T-cell (primary cell): ENCODE data around the gene ADAMTS9. TPM values are rescaled to one million over a fixed set of nuclear protein-coding genes. Genes with fewer than 3 reads are reported as not detected.
A peak's percentile ranks its signal among the peaks of the same experiment; 100 is the strongest.

Experiments
- ATAC-seq, 4 experiments: fragments of 200-7000 bp in 3 of 4; fragments of 150-1000 bp in 1 of 4; cut with Tn5 transposase; replicated peaks in 1 of 4; 1 replicate in 3 of 4; 2 replicates in 1 of 4; pipeline ENCODE4 v1.10.0; 2021; ENCODE audit warnings: moderate library complexity in 3 of 4, mild to moderate bottlenecking in 2 of 4, moderate number of reproducible peaks in 1 of 4
- CTCF ChIA-PET, 2 donors: fragments of 300-600 bp; sonication (Branson Sonifier 250); formaldehyde crosslinking; loops; one replicate each; lab custom pipeline; 2022; ENCODE audit warnings: antibody characterized with exemption in 2 of 2; lab: Charles Lee
- POLR2A ChIA-PET, 2 donors: fragments of 300-600 bp; sonication (Branson Sonifier 250); formaldehyde crosslinking; loops; one replicate each; lab custom pipeline; 2022; ENCODE audit warnings: antibody characterized with exemption in 2 of 2; lab: Charles Lee
- DNase-seq, 35 experiments: peaks; one replicate each; pipeline versions ENCODE4 v3.0.0 to v3.0.0-alpha.2; 2013 to 2023
- H3K27ac ChIP-seq: one replicate; pipeline ENCODE4 v1.5.1; 2013; ENCODE audit warnings: low read length
- H3K27me3 ChIP-seq, 2 experiments: replicated peaks in 1 of 2; 1 replicate in 1 of 2; 2 replicates in 1 of 2; pipeline versions ENCODE4 v1.6.1 to v1.7.0; 2013; ENCODE audit warnings: low read length in 1 of 2, mixed read lengths in 1 of 2; ENCODE audit not compliant: control insufficient read depth in 2 of 2, insufficient read depth in 2 of 2; ENCODE audit errors: extremely low read depth in 1 of 2
- H3K36me3 ChIP-seq, 2 donors: 1 replicate in 1 of 2; 2 replicates in 1 of 2; pipeline versions ENCODE4 v1.6.1 to v1.7.0; 2013; ENCODE audit warnings: low read length in 1 of 2; ENCODE audit not compliant: control insufficient read depth in 2 of 2, insufficient read depth in 1 of 2; ENCODE audit errors: extremely low read depth in 1 of 2
- H3K4me1 ChIP-seq, 2 experiments: 1 replicate in 1 of 2; 2 replicates in 1 of 2; pipeline versions ENCODE4 v1.6.1 to v1.7.0; 2013; ENCODE audit warnings: low read length in 2 of 2, mixed read lengths in 1 of 2; ENCODE audit not compliant: insufficient read depth in 2 of 2, control insufficient read depth in 1 of 2; ENCODE audit errors: extremely low read depth in 1 of 2
- H3K4me3 ChIP-seq, 2 donors: 1 replicate in 1 of 2; 2 replicates in 1 of 2; pipeline versions ENCODE4 v1.5.1 to v1.7.0; 2013; ENCODE audit warnings: mild to moderate bottlenecking in 2 of 2, low read length in 1 of 2, moderate library complexity in 1 of 2; ENCODE audit not compliant: control insufficient read depth in 1 of 2; ENCODE audit errors: extremely low read depth in 1 of 2
- H3K9me3 ChIP-seq: 2 replicates; pipeline ENCODE4 v1.7.0; 2013
- H3K27ac Mint-ChIP-seq, 2 donors: one replicate each; pipeline ENCODE4 v1.8.0; 2020 to 2021; ENCODE audit warnings: mild to moderate bottlenecking in 2 of 2, mixed read lengths in 2 of 2
- H3K27me3 Mint-ChIP-seq, 2 donors: one replicate each; pipeline ENCODE4 v1.8.0; 2021 to 2022; ENCODE audit warnings: mixed read lengths in 2 of 2
- H3K36me3 Mint-ChIP-seq: one replicate; pipeline ENCODE4 v1.8.0; 2021; ENCODE audit warnings: mixed read lengths
- H3K4me1 Mint-ChIP-seq, 3 donors: one replicate each; pipeline ENCODE4 v1.8.0; 2020 to 2022; ENCODE audit warnings: mixed read lengths in 3 of 3, mild to moderate bottlenecking in 1 of 3
- H3K4me3 Mint-ChIP-seq, 3 donors: one replicate each; pipeline ENCODE4 v1.8.0; 2020 to 2022; ENCODE audit warnings: mild to moderate bottlenecking in 3 of 3, mixed read lengths in 3 of 3, moderate library complexity in 3 of 3
- H3K9me3 Mint-ChIP-seq, 3 donors: one replicate each; pipeline ENCODE4 v1.8.0; 2020 to 2022; ENCODE audit warnings: mixed read lengths in 3 of 3
- WGBS: methylation state at CpG from one replicate; pipeline ENCODE4 v1.1.5; 2013; ENCODE audit warnings: missing lambda C conversion rate; ENCODE audit not compliant: insufficient coverage; 5-methylcytosine and 5-hydroxymethylcytosine counted together
- total RNA-seq, 35 experiments: library from RNA in 6 of 35; stranded (reverse) in 6 of 35; fragments of 120-200 nt in 1 of 35; gene quantifications; one replicate each; pipeline versions ENCODE4 v1.2.1 to v1.2.4 and lab custom pipeline; 2013 to 2026

ADAMTS9 gene
- total RNA-seq (under 1 TPM in 2 of 5 donors, not detected in 3; 0.09 to 0.10 TPM), total RNA-seq (lab: John Stamatoyannopoulos, UW) (0 to 0.20 (median 0) reads per million in 29 experiments)
- total RNA-seq (2013): 0.18 TPM

- H3K36me3 Mint-ChIP-seq: no peaks in the 10 kb centered on the region
- Histone ChIP-seq H3K9me3 (no peaks in the 10 kb centered on the region), H3K4me3 (no peak within 1 kb of the TSS), H3K4me1 (no peaks in the 10 kb centered on the region), H3K27ac (no peak within 1 kb of the TSS), H3K36me3 (no peaks in the 10 kb centered on the region), H3K27me3 (peaks cover 6 to 34% of the 10 kb centered on the region in 2 experiments)
- H3K27me3 Mint-ChIP-seq: peaks cover 45 to 52% of the 10 kb centered on the region in 2 donors
- no peak for DNase-seq
- ATAC-seq: no peak
- H3K4me3 Mint-ChIP-seq: peak within 1 kb of the TSS in 1 of 3 donors; percentile 59
- H3K27ac Mint-ChIP-seq: no peak within 1 kb of the TSS
- H3K9me3 Mint-ChIP-seq: peaks cover 0 to 8% (median 0%) of the 10 kb centered on the region in 3 donors
- H3K4me1 Mint-ChIP-seq: peaks cover 10 to 15% (median 14%) of the 10 kb centered on the region in 3 donors
- ChIA-PET POLR2A (no interaction called here), CTCF (interaction anchor here in 1 of 2 donors (0.6 kb wide), 1 partner anchor 19 kb away, joined by 5 read pairs; no protein-coding TSS in a partner anchor)
- 4% methylated on average over 34 of the region's 60 CpGs for WGBS
Measured at GRCh38 chr3:64687781-64688604, at the start of gene ADAMTS9. Gene ADAMTS9, minus strand, starts transcription at chr3:64688000. Its CDS starts 343 bp downstream, at chr3:64687657.

DNA sequence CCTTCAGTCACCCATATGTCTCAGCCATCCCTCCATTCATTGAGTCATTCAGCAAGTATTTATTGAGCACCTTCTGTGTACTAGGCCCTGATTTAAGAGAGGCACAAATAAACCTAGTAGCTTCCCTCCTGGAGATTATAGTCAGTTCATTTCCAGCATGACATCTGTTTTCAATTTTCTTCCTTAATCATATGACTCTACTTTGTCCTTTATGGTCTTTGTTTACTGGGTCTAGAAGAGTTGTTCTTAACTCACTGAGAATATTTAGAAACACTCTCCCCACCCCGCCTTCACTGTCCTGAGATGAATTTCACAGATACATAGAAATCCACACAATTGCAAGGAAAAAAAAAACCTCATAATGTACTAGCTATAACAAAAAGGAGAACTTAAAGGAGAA is 44.8 kb upstream of the ADAMTS9 start:
- H3K4me3 ChIP-seq: no peak overlapping the region
- no peaks in the 10 kb centered on the region for H3K4me1 ChIP-seq
- H3K4me3 Mint-ChIP-seq: no peak overlapping the region
- DNase-seq (no peak), ATAC-seq (no peak)
- H3K4me1 Mint-ChIP-seq: no peaks in the 10 kb centered on the region
- H3K27me3 ChIP-seq: no peaks in the 10 kb centered on the region
- no peaks in the 10 kb centered on the region for H3K9me3 ChIP-seq
- no peak overlapping the region for H3K27ac ChIP-seq
- no peak overlapping the region for H3K27ac Mint-ChIP-seq
- POLR2A ChIA-PET: no interaction called here
- CTCF ChIA-PET: no interaction called here
- no peaks in the 10 kb centered on the region for H3K36me3 Mint-ChIP-seq
- no peaks in the 10 kb centered on the region for H3K36me3 ChIP-seq
- no CpG with 5 or more reads among the region's 1 CpG for WGBS
- no peaks in the 10 kb centered on the region for H3K27me3 Mint-ChIP-seq
- H3K9me3 Mint-ChIP-seq: peaks cover 12 to 23% (median 13%) of the 10 kb centered on the region in 3 donors

GRCh38 chr3:64730681-64731080 is 42.9 kb upstream of the ADAMTS9 start:
- CTCF ChIA-PET: no interaction called here
- WGBS: no CpG with 5 or more reads among the region's 3 CpGs

DNA sequence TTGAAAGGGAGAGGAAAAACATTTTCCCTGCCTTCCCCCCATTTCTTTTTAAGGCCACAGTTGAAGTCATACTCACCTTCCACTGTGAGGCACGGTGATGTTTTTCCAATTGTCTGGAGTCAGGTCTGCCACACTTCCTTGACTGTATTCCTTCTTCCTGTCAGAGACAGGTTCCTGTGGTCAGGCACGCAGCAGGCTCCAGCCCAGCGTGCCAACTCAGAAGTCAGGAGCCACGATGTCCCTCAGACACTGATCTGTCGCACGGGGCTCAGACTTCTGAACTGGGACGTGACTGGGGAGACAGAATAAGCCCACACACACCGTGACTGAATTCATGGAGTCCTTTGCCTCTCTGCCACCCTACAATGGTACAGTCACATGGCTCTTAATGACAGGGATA is 41.2 kb upstream of the ADAMTS9 start:
- ATAC-seq (no peak), DNase-seq (no peak)
- peaks cover 7 to 14% (median 10%) of the 10 kb centered on the region in 3 donors for H3K9me3 Mint-ChIP-seq
- H3K36me3 ChIP-seq: no peaks in the 10 kb centered on the region
- H3K27me3 Mint-ChIP-seq: no peaks in the 10 kb centered on the region
- H3K27ac ChIP-seq: no peak overlapping the region
- H3K4me3 ChIP-seq: no peak overlapping the region
- no peak overlapping the region for H3K4me3 Mint-ChIP-seq
- ChIA-PET CTCF (no interaction called here), POLR2A (no interaction called here)
- no peaks in the 10 kb centered on the region for H3K27me3 ChIP-seq
- H3K4me1 Mint-ChIP-seq: no peaks in the 10 kb centered on the region
- 70% methylated on average over 7 of the region's 8 CpGs for WGBS
- no peaks in the 10 kb centered on the region for H3K36me3 Mint-ChIP-seq
- H3K4me1 ChIP-seq: no peaks in the 10 kb centered on the region
- H3K9me3 ChIP-seq: no peaks in the 10 kb centered on the region
- H3K27ac Mint-ChIP-seq: no peak overlapping the region

More at GRCh38 chr3:64730681-64731080, 42.9 kb upstream of the ADAMTS9 start:
- Histone ChIP-seq H3K36me3 (no peaks in the 10 kb centered on the region), H3K9me3 (no peaks in the 10 kb centered on the region), H3K4me1 (no peaks in the 10 kb centered on the region), H3K4me3 (no peak overlapping the region), H3K27ac (no peak overlapping the region), H3K27me3 (no peaks in the 10 kb centered on the region)
- Mint-ChIP-seq H3K9me3 (peaks cover 10 to 23% (median 13%) of the 10 kb centered on the region in 3 donors), H3K27ac (no peak overlapping the region), H3K4me3 (no peak overlapping the region), H3K36me3 (no peaks in the 10 kb centered on the region), H3K4me1 (no peaks in the 10 kb centered on the region), H3K27me3 (no peaks in the 10 kb centered on the region)
- POLR2A ChIA-PET: no interaction called here
- no peak for ATAC-seq
- DNase-seq: no peak

- ChIA-PET CTCF (no interaction called here), POLR2A (no interaction called here)
- Mint-ChIP-seq H3K27ac (no peak overlapping the region), H3K4me3 (no peak overlapping the region), H3K9me3 (peaks cover 5 to 11% (median 10%) of the 10 kb centered on the region in 3 donors), H3K27me3 (no peaks in the 10 kb centered on the region), H3K36me3 (no peaks in the 10 kb centered on the region), H3K4me1 (no peaks in the 10 kb centered on the region)
- H3K27me3 ChIP-seq: no peaks in the 10 kb centered on the region
- DNase-seq (no peak), ATAC-seq (no peak)
- H3K9me3 ChIP-seq: no peaks in the 10 kb centered on the region
- H3K36me3 ChIP-seq: no peaks in the 10 kb centered on the region
- no peak overlapping the region for H3K4me3 ChIP-seq
- H3K27ac ChIP-seq: no peak overlapping the region
- no peaks in the 10 kb centered on the region for H3K4me1 ChIP-seq
- 42% methylated on average over 3 of the region's 4 CpGs for WGBS
Measured at GRCh38 chr3:64728428-64728827, 40.6 kb upstream of the ADAMTS9 start.

- ATAC-seq (no peak), DNase-seq (no peak)
- no peaks in the 10 kb centered on the region for H3K4me1 ChIP-seq
- H3K36me3 ChIP-seq: no peaks in the 10 kb centered on the region
- Mint-ChIP-seq H3K27me3 (no peaks in the 10 kb centered on the region), H3K36me3 (no peaks in the 10 kb centered on the region), H3K4me3 (no peak overlapping the region), H3K9me3 (peaks cover 0 to 10% (median 0%) of the 10 kb centered on the region in 3 donors), H3K27ac (no peak overlapping the region), H3K4me1 (no peaks in the 10 kb centered on the region)
- H3K9me3 ChIP-seq: no peaks in the 10 kb centered on the region
- ChIA-PET CTCF (no interaction called here), POLR2A (no interaction called here)
- no peak overlapping the region for H3K27ac ChIP-seq
- H3K27me3 ChIP-seq: no peaks in the 10 kb centered on the region
- WGBS: 50% methylated on average over 1 of the region's 3 CpGs
- no peak overlapping the region for H3K4me3 ChIP-seq
Measured at GRCh38 chr3:64726414-64727090, 38.8 kb upstream of the ADAMTS9 start.
